ENCODE data around the gene CCDC39. TPM values are rescaled to one million over a fixed set of nuclear protein-coding genes. Genes with fewer than 3 reads are reported as not detected.

The CCDC39 gene
- total and polyA plus RNA-seq, 2 of the 4 experiments (the other 2 are of a cell fraction) = not detected

Small RNA genes within 50 kb of the gene (microRNA-seq; reads per million reads assigned to microRNA genes)
- gene AC068298.1 (ENCODE audit: insufficient read depth, insufficient read length) (not detected), gene RNU6-486P (ENCODE audit: insufficient read depth, insufficient read length) (not detected)

Small RNA genes within 50 kb of the gene (small RNA-seq; reads per million reads assigned to genes)
- gene AC068298.1 (0 reads per million in 5 experiments), gene RNU6-486P (0 to 0.60 (median 0) reads per million in 5 experiments)

Other genes starting within 250 kb of the CCDC39 start
- 23.1 and 38.5 TPM in 2 replicates for gene TTC14, start 77.3 kb downstream of the CCDC39 start, total RNA-seq (2012; rRNA removed)
- 12.5 and 16.9 TPM in 2 replicates for gene TTC14, start 77.3 kb downstream of the CCDC39 start, polyA plus RNA-seq (2012; rRNA removed)
- 182 and 242 TPM in 2 replicates for gene FXR1, start 233.2 kb upstream of the CCDC39 start, total RNA-seq (2012; rRNA removed)
- gene FXR1, start 233.2 kb upstream of the CCDC39 start, polyA plus RNA-seq (2012; rRNA removed) = 95.8 and 110 TPM in 2 replicates